Thymus (tissue), 11 donors: Measurements from ENCODE around the gene CTNNA3. TPM values are rescaled to one million over a fixed set of nuclear protein-coding genes. Genes with fewer than 3 reads are reported as not detected.

Source experiments
- DNase-seq, 9 donors: peaks; one replicate each; pipeline ENCODE4 v3.0.0-alpha.2; 2013; ENCODE audit warnings: low spot score in 9 of 9, low read depth in 6 of 9, missing footprints in 1 of 9
- H3K27ac ChIP-seq, 2 donors: one replicate each; pipeline ENCODE4 v1.5.1; 2013; ENCODE audit warnings: control low read depth in 1 of 2, low read depth in 1 of 2, low read length in 1 of 2, mild to moderate bottlenecking in 1 of 2, moderate library complexity in 1 of 2
- H3K27me3 ChIP-seq, 2 donors: one replicate each; pipeline ENCODE4 v1.5.1; 2013; ENCODE audit warnings: low read length in 1 of 2; ENCODE audit not compliant: control insufficient read depth in 2 of 2, insufficient read depth in 1 of 2
- H3K36me3 ChIP-seq, 2 donors: one replicate each; pipeline ENCODE4 v1.5.1; 2013; ENCODE audit warnings: low read length in 1 of 2, mild to moderate bottlenecking in 1 of 2, moderate library complexity in 1 of 2; ENCODE audit not compliant: control insufficient read depth in 2 of 2, insufficient read depth in 2 of 2
- H3K4me1 ChIP-seq, 2 donors: one replicate each; pipeline ENCODE4 v1.5.1; 2013; ENCODE audit warnings: low read length in 2 of 2; ENCODE audit not compliant: control insufficient read depth in 2 of 2, insufficient read depth in 2 of 2
- H3K4me3 ChIP-seq, 2 donors: one replicate each; pipeline ENCODE4 v1.5.1; 2013; ENCODE audit warnings: low read length in 2 of 2, control low read depth in 1 of 2, mild to moderate bottlenecking in 1 of 2
- H3K9me3 ChIP-seq, 2 donors: one replicate each; pipeline ENCODE4 v1.5.1; 2013; ENCODE audit warnings: low read length in 1 of 2, mild to moderate bottlenecking in 1 of 2; ENCODE audit not compliant: control insufficient read depth in 2 of 2, insufficient read depth in 1 of 2
- WGBS: extraction: QIAGEN DNeasy Blood & Tissue Kit; methylation state at CpG from one replicate; pipeline ENCODE4 v1.1.7; 2013; 5-methylcytosine and 5-hydroxymethylcytosine counted together
- polyA plus RNA-seq: library from polyadenylated mRNA; stranded (reverse); fragments of 200-250 nt; gene quantifications from one replicate; pipeline ENCODE4 v1.2.3, GENCODE V29; 2013
- total RNA-seq: library from RNA; stranded (reverse); fragments of 120-200 nt; gene quantifications from one replicate; pipeline ENCODE4 v1.2.4, GENCODE V29; 2013
- donor health status: healthy.

The CTNNA3 gene
- total and polyA plus RNA-seq, 2 donors, result 0.27 to 0.28 TPM

- Histone ChIP-seq H3K27ac (no peak overlapping the region), H3K9me3 (no peaks in the 10 kb centered on the region), H3K4me1 (no peaks in the 10 kb centered on the region), H3K27me3 (no peaks in the 10 kb centered on the region), H3K4me3 (no peak overlapping the region), H3K36me3 (no peaks in the 10 kb centered on the region)
- no peak for DNase-seq
These were observed 25.6 kb downstream of the CTNNA3 start for GRCh38 chr10:67670401-67670800.

GRCh38 chr10:67669978-67670377 is 26.0 kb downstream of the CTNNA3 start:
- Histone ChIP-seq H3K4me3 (no peak overlapping the region), H3K27ac (no peak overlapping the region), H3K27me3 (no peaks in the 10 kb centered on the region), H3K4me1 (no peaks in the 10 kb centered on the region), H3K9me3 (no peaks in the 10 kb centered on the region), H3K36me3 (no peaks in the 10 kb centered on the region)
- 67% methylated on average over 1 of the region's 1 CpG for WGBS
- DNase-seq, result no peak

- 95% methylated on average over 3 of the region's 3 CpGs for WGBS
- H3K27me3 ChIP-seq, result no peaks in the 10 kb centered on the region
- H3K4me3 ChIP-seq, result no peak overlapping the region
- no peaks in the 10 kb centered on the region for H3K4me1 ChIP-seq
- no peak overlapping the region for H3K27ac ChIP-seq
- no peaks in the 10 kb centered on the region for H3K9me3 ChIP-seq
- H3K36me3 ChIP-seq, result no peaks in the 10 kb centered on the region
- DNase-seq, result no peak
These were observed 27.5 kb downstream of the CTNNA3 start for GRCh38 chr10:67668448-67668847.

GRCh38 chr10:67667035-67667425 is 29.0 kb downstream of the CTNNA3 start:
- DNase-seq, result no peak
- Histone ChIP-seq H3K4me3 (no peak overlapping the region), H3K27ac (no peak overlapping the region), H3K36me3 (no peaks in the 10 kb centered on the region), H3K27me3 (no peaks in the 10 kb centered on the region), H3K9me3 (no peaks in the 10 kb centered on the region), H3K4me1 (no peaks in the 10 kb centered on the region)
- WGBS, result 99% methylated on average over 1 of the region's 1 CpG

- no peak overlapping the region for H3K4me3 ChIP-seq
- H3K27me3 ChIP-seq, result no peaks in the 10 kb centered on the region
- peak in 2 of 9 donors; percentile 6 to 24 for DNase-seq
- 99% methylated on average over 1 of the region's 1 CpG for WGBS
- H3K36me3 ChIP-seq, result no peaks in the 10 kb centered on the region
- no peaks in the 10 kb centered on the region for H3K9me3 ChIP-seq
- H3K4me1 ChIP-seq, result no peaks in the 10 kb centered on the region
- no peak overlapping the region for H3K27ac ChIP-seq
These were observed 29.5 kb downstream of the CTNNA3 start for GRCh38 chr10:67666416-67667034.

- Histone ChIP-seq H3K27me3 (no peaks in the 10 kb centered on the region), H3K27ac (no peak overlapping the region), H3K4me3 (no peak overlapping the region), H3K9me3 (no peaks in the 10 kb centered on the region), H3K4me1 (no peaks in the 10 kb centered on the region), H3K36me3 (no peaks in the 10 kb centered on the region)
- no peak for DNase-seq
These were observed 30.5 kb downstream of the CTNNA3 start for GRCh38 chr10:67665491-67665890.

- no peaks in the 10 kb centered on the region for H3K4me1 ChIP-seq
- 89% methylated on average over 3 of the region's 3 CpGs for WGBS
- H3K36me3 ChIP-seq, result no peaks in the 10 kb centered on the region
- no peak for DNase-seq
- no peak overlapping the region for H3K4me3 ChIP-seq
- H3K27me3 ChIP-seq, result no peaks in the 10 kb centered on the region
- H3K27ac ChIP-seq, result no peak overlapping the region
- H3K9me3 ChIP-seq, result no peaks in the 10 kb centered on the region
These were observed 31.1 kb downstream of the CTNNA3 start for GRCh38 chr10:67664942-67665341.

DNA sequence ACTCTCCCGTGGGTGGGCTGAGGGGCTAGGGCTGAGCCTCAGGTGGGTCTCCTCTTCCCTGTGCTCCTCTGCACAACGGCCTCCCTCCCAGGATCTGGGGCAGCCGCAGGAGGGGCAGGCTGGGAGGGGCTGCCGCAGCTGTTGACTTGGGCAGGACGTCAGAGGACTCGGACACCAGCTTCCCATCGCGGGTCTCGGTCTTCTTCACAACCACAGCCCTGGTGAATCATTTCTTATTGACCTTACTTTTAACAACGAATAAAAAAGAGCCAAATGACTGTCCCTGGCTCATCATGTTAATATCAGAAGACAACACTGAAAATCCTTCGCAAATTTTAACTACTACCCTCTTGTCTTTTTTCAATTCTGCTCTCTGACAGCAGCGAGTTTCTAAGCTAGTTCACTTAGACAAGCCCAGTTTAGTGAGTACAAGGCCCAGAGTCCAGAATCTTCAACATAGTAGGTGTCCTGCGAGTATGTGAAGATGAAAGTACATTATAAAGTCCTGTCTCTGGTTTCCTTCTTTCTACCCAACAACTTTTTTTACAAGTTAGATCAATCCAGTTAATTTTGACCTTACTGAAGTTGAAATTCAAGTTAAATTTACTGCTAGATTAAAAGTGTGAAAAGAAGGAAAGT is 32.4 kb downstream of the CTNNA3 start:
- no peak overlapping the region for H3K27ac ChIP-seq
- no peak overlapping the region for H3K4me3 ChIP-seq
- H3K36me3 ChIP-seq, result no peaks in the 10 kb centered on the region
- no peak for DNase-seq
- no peaks in the 10 kb centered on the region for H3K9me3 ChIP-seq
- no peaks in the 10 kb centered on the region for H3K4me1 ChIP-seq
- no peaks in the 10 kb centered on the region for H3K27me3 ChIP-seq
- 88% methylated on average over 13 of the region's 13 CpGs for WGBS

DNA sequence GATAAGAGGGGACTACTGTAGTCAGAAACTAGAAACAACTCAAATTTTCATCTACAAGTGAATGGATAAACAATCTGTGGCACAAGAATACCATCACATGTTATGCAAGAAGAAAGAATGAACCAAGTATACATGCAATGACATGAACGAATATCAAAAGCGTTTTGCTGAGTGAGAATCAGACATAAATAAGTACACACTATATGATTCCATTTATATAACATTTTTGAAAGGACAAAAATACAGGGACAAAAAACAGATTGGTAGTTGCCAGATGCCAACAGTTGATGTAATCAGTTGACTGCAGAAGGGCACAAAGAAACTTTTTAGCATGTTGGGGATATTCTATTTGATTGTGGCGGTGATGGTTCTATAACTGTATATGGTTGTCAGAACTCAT is 33.6 kb downstream of the CTNNA3 start:
- H3K36me3 ChIP-seq, result no peaks in the 10 kb centered on the region
- no peak overlapping the region for H3K4me3 ChIP-seq
- no peaks in the 10 kb centered on the region for H3K27me3 ChIP-seq
- H3K9me3 ChIP-seq, result no peaks in the 10 kb centered on the region
- WGBS, result 96% methylated on average over 3 of the region's 3 CpGs
- no peak for DNase-seq
- no peaks in the 10 kb centered on the region for H3K4me1 ChIP-seq
- no peak overlapping the region for H3K27ac ChIP-seq
